Activated T-cell treated with anti-CD3 and anti-CD28 coated beads for 24 hours (primary cell): ENCODE data around the gene IRF2BP2.
"Not testable (repeated sequence)": the region's sequence is repeated elsewhere in the genome, so short reads cannot be mapped to it uniquely, and the experiment has no call there.

Experiments used
- DNase-seq: peaks from one replicate; pipeline ENCODE4 v3.0.0-alpha.2; 2020; ENCODE audit warnings: low read depth

Gene IRF2BP2

GRCh38 chr1:234601301-234602017, 8.5 kb downstream of the IRF2BP2 start:
- DNase-seq, result no peak

DNA sequence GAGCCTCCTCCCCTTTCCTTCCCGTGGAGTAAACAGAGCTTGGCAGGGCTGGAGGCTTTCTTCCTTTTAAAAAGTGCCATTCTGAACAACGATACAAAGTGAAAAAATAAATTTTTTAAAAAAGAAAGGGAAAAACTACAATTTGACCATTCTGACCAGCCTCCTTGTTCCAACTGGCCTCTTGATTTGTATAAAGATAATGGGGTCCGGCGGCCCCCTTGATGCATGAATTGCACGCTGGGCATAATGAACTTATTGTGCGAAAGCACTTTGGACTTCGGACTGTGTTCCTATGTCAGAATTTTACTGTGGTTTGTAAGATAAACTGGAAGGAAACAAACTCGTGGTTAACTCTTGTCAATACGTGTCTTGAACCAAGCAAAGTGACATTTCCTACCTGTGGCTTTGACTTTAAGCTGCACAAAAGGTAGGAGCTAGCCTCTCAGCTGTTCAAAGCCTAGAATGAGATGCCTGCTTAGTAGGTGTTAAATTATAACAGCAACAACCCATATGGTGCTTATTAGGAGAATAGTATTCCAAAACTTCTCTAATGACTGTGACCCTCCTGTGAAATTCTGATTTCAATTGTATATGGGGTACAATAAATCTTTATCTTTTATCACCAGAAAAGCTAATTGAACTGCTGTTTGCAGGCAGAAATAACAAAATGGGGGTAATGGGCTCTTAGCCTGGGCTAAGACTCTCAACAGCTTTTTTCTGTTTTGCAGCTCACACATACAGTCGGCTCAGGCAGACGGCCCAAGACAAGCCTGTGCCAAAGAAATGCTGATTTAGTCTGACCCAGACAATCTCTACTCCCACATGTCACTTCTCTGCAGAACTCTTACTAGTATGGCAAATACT, 9.3 kb downstream of the IRF2BP2 start:
- no peak for DNase-seq

- DNase-seq, result peak; percentile 65
Measured at GRCh38 chr1:234599617-234600417, 10.2 kb downstream of the IRF2BP2 start.

DNA sequence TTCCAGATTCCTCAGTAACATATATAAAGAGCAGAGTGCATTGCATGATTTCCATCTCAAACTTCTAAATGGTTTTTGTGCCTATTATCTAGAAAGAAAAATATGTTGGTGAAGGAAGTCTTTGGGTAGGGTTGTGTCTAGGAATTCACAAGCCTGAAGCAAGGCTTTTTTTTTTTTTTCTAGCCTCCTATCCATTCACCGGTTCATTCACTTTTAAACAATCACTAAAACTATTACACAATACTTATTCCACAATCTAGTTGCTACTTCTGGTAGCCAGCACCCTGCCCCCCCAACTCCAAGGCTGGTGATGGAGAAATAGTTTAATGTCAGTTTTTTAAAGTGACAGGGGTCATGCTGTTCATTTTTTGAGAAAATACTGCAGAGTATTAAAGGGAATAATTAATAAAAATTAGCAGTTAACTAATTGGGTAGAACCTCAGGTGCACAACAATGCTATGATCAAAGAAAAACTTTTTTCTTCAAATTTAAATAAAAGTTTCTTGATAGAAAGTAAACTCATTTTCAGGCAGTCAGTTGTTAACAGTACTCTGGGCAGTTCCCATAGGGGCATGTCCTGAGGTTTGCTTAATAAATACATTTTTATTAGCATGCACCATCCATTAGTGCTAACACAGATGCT, 10.9 kb downstream of the IRF2BP2 start:
- no peak for DNase-seq

- DNase-seq, result no peak
Measured at GRCh38 chr1:234597894-234598293, 12.1 kb downstream of the IRF2BP2 start.

- no peak for DNase-seq
Measured at GRCh38 chr1:234595899-234596298, 14.1 kb downstream of the IRF2BP2 start.

DNA sequence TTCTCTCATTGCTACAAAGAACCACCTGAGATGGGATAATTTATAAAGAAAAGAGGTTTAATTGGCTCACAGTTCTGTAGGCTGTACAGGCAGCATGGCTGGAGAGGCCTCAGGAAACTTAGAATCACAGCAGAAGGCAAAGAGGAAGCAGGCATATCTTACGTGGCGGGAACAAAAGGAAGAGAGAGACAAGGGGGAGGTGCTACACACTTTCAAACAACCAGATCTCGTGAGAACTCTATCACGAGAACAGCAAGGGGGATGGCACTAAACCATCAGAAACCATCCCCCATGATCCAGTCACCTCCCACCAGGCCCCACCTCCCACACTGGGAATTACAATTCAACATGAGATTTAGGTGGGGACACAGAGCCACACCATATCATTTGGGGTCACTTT, 15.4 kb downstream of the IRF2BP2 start:
- not testable (repeated sequence) for DNase-seq

- no peak for DNase-seq
Measured at GRCh38 chr1:234593771-234594504, 16.0 kb downstream of the IRF2BP2 start.

- no peak for DNase-seq
Measured at GRCh38 chr1:234593109-234593508, 16.9 kb downstream of the IRF2BP2 start.

GRCh38 chr1:234592240-234592639, 17.7 kb downstream of the IRF2BP2 start:
- no peak for DNase-seq

GRCh38 chr1:234591131-234591530, 18.8 kb downstream of the IRF2BP2 start:
- DNase-seq, result no peak

DNA sequence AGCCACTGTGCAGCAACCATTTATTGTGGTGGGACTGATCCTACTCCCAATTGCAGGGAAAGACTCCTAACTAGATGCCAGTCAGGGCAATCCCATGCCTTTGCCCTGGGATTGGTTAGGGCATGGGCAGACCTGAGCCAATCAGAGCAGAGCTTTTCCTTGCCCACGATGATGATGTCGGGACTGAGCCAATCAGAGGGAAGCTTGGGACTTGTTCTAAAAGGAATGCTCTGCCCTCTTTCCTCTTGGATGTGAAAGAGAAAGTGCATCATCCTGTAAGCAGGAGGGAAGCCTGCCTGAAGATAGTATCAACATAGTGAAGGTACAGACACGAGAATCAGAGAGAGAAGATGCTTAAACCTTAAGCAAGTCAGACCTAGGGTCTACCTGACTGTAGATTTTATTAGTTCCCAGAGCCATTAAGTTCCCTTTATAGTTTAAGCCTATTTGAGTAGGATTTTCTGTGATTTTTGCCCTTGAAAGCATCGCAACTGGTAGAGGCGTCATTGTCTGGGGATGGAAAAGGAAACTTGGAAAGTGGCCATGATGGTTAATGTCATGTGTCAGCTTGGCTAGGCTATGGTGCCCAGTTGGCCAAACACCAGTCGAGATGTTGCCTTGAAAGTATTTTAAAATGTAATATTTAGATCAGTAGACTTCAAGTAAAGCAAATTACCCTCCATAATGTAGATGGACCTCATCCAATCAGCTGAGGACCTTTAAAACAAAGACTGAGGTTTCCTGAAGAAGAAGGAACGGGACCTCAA, 19.9 kb downstream of the IRF2BP2 start:
- no peak for DNase-seq

GRCh38 chr1:234589064-234589800, 20.7 kb downstream of the IRF2BP2 start:
- no peak for DNase-seq

DNA sequence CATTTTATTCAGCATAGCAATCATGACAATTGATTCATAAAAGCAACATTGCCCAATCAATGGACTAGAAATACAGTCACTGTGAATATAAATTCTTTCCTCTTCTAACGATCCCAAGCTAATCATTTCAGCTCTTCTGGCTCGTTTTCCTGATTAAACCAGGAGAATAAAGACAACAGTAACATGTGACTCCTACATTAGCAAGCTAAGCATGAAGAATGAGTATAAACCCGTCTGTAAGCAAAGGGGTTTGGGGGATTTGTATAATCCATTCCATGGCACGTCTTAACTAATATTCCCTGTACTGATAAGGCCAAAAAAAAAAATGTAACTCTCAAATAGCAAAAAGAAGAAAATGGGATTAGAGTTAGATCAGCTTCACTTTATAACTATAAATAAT, 21.6 kb downstream of the IRF2BP2 start:
- no peak for DNase-seq

DNA sequence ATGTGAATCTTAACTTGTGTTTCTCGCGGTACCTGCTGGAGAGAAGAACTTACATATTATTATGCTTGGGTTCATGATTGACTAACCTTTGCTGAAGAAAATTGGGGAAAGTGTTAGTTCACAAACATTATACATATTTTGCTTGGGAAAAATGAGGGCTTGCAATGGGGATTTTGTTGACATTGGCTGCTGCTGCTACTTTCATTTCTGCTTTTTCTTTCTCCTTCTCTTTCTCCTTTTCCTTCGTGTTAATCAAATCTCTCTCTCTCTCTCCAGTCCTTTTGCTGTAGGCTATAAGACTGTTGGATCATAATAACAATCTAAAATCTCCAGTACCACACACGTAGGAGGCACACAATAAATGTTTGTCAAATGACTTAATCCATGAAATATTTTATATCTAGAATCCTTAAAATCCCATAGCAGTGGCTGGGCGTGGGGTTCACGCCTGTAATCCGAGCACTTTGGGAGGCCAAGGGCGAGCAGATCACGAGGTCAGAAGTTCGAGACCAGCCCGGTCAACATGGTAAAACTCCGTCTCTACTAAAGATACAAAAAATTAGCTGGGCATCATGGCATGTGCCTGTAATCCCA, 23.0 kb downstream of the IRF2BP2 start:
- no peak for DNase-seq

DNA sequence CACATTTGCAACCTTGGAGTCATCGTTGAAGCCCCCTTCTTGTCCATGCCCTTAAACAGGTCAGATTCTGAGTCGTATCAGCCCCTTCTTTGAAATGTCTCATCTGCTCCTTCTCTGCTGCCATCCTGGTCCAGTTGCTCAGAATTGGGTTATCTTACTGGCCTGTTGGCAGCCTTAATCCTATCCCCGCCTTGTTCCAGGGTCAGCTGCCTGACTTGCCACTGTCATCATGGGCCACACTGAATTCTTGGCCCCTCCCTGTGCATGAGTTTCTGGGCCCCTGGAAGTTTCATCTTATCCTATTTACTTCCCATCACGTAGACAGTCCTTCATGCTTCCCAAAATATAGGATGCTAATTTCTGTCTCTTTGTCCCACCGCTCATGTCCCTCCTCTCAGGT, 23.7 kb downstream of the IRF2BP2 start:
- DNase-seq, result no peak

- no peak for DNase-seq
Measured at GRCh38 chr1:234585330-234586055, 24.5 kb downstream of the IRF2BP2 start.

- no peak for DNase-seq
Measured at GRCh38 chr1:234584926-234585325, 25.1 kb downstream of the IRF2BP2 start.

- no peak for DNase-seq
Measured at GRCh38 chr1:234584420-234584805, 25.6 kb downstream of the IRF2BP2 start.
